Measurements from ENCODE around the gene TMEM178B.

The TMEM178B gene

GRCh38 chr7:141201145-141201885, 127.5 kb downstream of the TMEM178B start:
- no peak for DNase-seq
- Histone ChIP-seq H3K4me1 (no peaks in the 10 kb centered on the region), H3K9me3 (no peaks in the 10 kb centered on the region), H3K36me3 (no peaks in the 10 kb centered on the region), H3K27ac (no peak overlapping the region), H3K4me3 (no peak overlapping the region), H3K27me3 (peaks cover 0 to 2% of the 10 kb centered on the region in 2 donors)
- intact Hi-C loops (cut with DNase I; ENCODE audit: low total_unique reads), result no loop called here
- TF ChIP-seq CTCF (IDR thresholded peaks at IDR 0.05), result no peak

DNA sequence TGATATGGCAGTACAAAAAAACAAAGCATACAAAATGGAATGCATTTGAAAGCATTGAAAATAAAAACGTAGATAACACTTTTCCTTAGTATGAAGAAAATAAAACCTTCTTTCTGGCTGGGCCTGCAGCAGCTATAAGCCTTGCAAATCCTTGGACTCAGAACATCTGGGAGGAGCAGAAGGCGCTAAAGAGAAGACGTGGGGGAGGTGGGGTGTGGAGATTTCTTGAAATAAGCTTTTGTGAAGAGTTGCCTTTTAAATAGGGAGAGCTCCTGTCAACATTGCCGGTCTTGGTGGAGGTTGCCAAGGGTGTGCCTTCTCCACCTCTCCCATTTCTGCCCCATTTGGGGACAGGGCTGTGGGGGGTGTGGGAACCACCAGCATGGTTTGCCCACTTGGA, 128.7 kb downstream of the TMEM178B start:
- no peak overlapping the region for H3K27ac ChIP-seq
- no peak overlapping the region for H3K4me3 ChIP-seq
- H3K9me3 ChIP-seq, result no peaks in the 10 kb centered on the region
- no peak for DNase-seq
- peaks cover 0 to under 1% of the 10 kb centered on the region in 2 donors for H3K27me3 ChIP-seq
- intact Hi-C loops (cut with DNase I; ENCODE audit: low total_unique reads), result no loop called here
- no peaks in the 10 kb centered on the region for H3K36me3 ChIP-seq
- no peak for TF ChIP-seq CTCF (IDR thresholded peaks at IDR 0.05)
- H3K4me1 ChIP-seq, result no peaks in the 10 kb centered on the region

GRCh38 chr7:141203177-141203576, 129.3 kb downstream of the TMEM178B start:
- H3K27me3 ChIP-seq, result peaks cover 0 to 2% of the 10 kb centered on the region in 2 donors
- no peak for TF ChIP-seq CTCF (IDR thresholded peaks at IDR 0.05)
- no peak for DNase-seq
- no peaks in the 10 kb centered on the region for H3K9me3 ChIP-seq
- intact Hi-C loops (cut with DNase I; ENCODE audit: low total_unique reads), result no loop called here
- H3K27ac ChIP-seq, result no peak overlapping the region
- no peaks in the 10 kb centered on the region for H3K36me3 ChIP-seq
- no peaks in the 10 kb centered on the region for H3K4me1 ChIP-seq
- no peak overlapping the region for H3K4me3 ChIP-seq

GRCh38 chr7:141203586-141203985, 129.7 kb downstream of the TMEM178B start:
- H3K36me3 ChIP-seq, result no peaks in the 10 kb centered on the region
- no peak overlapping the region for H3K27ac ChIP-seq
- intact Hi-C loops (cut with DNase I; ENCODE audit: low total_unique reads), result no loop called here
- H3K4me3 ChIP-seq, result no peak overlapping the region
- H3K27me3 ChIP-seq, result peaks cover 0 to 2% of the 10 kb centered on the region in 2 donors
- DNase-seq, result no peak
- H3K9me3 ChIP-seq, result no peaks in the 10 kb centered on the region
- TF ChIP-seq CTCF (IDR thresholded peaks at IDR 0.05), result no peak
- H3K4me1 ChIP-seq, result no peaks in the 10 kb centered on the region

DNA sequence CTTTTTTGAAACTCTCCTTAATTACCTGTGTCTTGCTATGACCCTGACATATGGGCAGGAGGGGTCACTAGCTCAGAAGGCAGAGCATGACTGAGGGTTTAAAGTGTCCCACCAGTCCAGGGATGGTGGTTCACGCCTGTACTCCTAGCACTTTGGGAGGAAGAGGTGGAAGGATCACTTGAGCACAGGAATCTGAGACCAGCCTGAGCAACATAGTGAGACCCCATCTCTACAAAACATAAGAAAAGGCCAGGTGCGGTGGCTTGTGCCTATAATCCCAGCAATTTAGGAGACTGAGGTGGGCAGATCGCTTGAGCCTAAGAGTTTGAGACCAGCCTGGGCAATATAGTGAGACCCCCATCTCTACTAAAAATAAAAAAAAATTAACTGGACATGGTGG, 133.8 kb downstream of the TMEM178B start:
- H3K27ac ChIP-seq, result no peak overlapping the region
- H3K27me3 ChIP-seq, result peaks cover 0 to 2% of the 10 kb centered on the region in 2 donors
- H3K4me1 ChIP-seq, result no peaks in the 10 kb centered on the region
- DNase-seq, result no peak
- no peak overlapping the region for H3K4me3 ChIP-seq
- no peak for TF ChIP-seq CTCF (IDR thresholded peaks at IDR 0.05)
- H3K36me3 ChIP-seq, result no peaks in the 10 kb centered on the region
- intact Hi-C loops (cut with DNase I; ENCODE audit: low total_unique reads), result no loop called here
- no peaks in the 10 kb centered on the region for H3K9me3 ChIP-seq
